GM18873 (cell line): ENCODE measurements around the gene NARF.

Experiments
- ATAC-seq: cut with Tn5 transposase; IDR thresholded peaks from one replicate; pipeline ENCODE4 v1.9.1; 2021; ENCODE audit warnings: mild to moderate bottlenecking, moderate library complexity, moderate number of reproducible peaks; ENCODE audit not compliant: unreplicated experiment, low FRiP score

NARF gene

GRCh38 chr17:82470065-82470464 is 11.5 kb downstream of the NARF start:
- no peak for ATAC-seq

- no peak for ATAC-seq
These were observed 15.9 kb downstream of the NARF start for GRCh38 chr17:82474223-82475010.

- ATAC-seq: no peak
These were observed 16.9 kb downstream of the NARF start for GRCh38 chr17:82475458-82475857.

DNA sequence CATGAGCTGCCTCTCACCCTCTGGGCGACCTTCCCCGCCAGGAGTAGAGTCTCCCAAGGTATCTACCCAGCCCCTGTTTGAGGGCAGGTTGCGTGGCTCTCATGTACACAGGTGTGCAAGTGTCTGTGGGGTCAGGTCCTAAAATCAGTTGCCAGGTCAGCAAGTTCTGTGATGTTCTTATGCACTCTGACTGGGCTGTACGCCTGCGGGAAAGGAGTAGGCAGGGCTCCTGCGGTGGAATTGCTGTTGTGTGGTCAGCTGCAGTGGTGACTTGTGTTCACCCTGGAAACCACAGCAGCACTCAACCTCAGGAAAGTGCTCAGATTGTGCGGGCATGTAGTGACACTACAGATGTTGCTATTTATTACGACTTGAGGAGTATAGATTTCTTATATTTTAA is 19.4 kb downstream of the NARF start:
- no peak for ATAC-seq

DNA sequence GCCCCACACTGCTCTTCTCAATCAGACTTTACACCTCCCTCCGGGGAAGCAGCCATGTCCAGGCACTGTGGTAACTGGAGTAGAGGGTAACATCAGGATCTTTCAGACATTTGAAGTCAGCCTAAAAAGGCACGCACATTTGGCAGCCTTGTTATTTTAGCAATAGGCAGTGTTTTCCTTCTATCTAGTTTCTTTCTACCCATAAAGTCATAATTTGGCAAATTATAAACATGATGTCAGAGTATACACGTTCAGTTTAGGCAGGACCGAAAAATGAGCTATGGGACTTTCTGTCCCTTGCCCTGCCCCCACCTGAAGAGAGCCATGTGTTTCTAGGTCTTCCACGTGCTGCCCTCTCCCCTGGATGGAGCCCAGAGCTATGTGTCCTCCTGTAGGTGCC is 21.1 kb downstream of the NARF start:
- no peak for ATAC-seq

- no peak for ATAC-seq
These were observed 21.8 kb downstream of the NARF start for GRCh38 chr17:82480318-82480717.

DNA sequence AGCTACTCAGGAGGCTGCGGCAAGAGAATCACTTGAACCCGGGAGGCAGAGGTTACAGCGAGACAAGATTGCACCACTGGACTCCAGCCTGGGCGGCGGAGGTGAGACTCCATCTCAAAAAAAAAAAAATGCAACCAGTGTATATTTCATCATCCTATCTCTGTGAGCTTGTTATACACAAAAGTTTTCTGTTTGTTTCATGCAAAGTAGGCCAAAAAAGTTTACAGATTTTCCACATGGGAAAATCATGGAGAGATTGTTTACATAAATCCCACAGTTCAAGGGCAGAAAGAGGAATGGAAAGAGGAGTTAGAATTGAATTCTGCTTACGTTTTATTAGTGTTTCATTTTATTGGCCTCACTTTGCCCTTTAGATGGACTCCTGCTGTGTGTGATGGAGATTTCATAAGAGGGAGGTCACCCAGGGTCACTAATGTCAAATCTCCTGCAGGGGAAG is 24.7 kb downstream of the NARF start:
- no peak for ATAC-seq

- no peak for ATAC-seq
These were observed 25.3 kb downstream of the NARF start for GRCh38 chr17:82483836-82484235.

DNA sequence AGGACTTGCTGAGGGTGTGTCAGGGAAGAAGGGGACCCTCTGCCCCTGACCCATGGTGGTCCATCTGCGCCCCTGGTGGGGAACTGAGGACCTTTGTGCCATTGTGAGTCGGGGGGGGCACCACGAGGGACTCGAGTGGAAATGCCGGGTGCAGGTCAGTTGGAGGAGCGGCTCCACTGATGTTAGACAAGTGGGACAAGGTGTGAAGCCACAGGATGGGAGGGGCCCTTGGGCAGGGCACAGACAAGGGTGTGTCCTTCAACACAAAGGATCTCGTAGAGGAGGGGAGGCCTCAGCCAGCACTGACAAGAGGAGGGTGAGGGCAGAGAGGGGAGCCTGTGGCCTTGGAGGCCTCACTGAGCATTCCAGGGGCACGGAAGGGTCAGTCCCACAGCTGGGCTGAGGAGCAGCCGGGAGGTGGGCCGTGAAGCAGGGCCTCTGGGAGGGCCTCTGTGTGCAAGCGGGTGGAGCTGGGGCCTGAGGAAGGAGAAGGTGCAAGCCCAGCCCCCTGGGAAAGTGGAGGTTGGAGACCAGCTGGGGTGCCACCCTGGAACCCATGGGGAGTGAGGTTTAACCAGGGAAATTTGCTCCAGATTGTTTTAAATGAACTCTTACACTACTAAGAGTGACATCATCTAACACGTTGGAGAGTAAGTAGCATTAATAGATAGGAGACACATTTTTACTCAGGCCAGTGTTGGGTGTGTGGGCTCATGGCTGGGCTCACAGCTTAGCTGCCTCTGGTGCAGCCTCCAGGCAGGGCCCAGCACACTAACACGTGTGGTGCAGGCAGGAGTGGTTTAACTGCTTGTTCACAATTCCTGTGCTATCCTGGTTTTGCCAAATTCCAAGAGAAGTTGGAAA is 27.9 kb downstream of the NARF start:
- no peak for ATAC-seq

DNA sequence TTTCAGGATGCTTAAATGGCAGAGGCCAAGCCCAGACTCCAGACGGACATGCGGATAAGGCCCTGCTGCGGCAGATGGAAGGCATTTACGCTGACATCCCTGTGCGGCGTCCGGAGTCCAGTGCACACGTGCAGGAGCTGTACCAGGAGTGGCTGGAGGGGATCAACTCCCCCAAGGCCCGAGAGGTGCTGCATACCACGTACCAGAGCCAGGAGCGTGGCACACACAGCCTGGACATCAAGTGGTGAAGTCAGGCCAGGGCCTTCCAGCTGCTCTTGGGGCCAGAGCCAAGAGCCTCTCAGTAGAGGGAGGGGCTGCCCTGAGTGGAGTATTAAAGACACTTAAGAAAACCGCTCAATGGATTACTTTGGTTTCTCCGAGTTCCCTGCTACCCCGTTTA is 29.4 kb downstream of the NARF start:
- ATAC-seq: no peak

- no peak for ATAC-seq
These were observed 30.6 kb downstream of the NARF start for GRCh38 chr17:82489117-82489516.

DNA sequence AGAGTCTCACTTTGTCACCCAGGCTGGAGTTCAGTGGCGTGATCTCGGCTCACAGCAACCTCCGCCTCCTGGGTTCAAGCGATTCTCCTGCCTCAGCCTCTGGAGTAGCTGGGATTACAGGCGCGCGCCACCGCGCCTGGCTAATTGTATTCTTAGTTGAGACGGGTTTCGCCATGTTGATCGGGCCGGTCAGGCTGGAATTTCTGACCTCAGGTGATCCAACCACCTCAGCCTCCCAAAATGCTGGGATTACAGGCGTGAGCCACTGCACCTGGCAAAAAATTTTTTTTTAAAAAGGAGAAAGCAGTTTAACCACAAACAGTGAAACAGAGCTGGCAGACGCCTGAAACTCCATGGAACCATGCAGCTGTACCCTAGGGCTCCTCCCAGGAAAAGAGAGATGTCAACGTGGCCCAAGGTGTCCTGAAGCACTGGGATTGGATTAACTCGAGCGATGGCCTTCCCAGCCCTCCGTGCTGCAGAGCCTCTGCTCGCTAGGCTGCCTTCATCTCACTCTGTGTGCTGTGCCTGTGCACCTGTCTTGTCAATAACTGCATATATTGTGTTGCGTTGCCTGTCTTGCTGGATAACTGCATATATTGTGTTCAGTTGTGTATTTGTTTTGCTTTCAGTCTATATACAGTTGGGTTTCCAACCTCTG is 31.4 kb downstream of the NARF start:
- ATAC-seq: no peak

DNA sequence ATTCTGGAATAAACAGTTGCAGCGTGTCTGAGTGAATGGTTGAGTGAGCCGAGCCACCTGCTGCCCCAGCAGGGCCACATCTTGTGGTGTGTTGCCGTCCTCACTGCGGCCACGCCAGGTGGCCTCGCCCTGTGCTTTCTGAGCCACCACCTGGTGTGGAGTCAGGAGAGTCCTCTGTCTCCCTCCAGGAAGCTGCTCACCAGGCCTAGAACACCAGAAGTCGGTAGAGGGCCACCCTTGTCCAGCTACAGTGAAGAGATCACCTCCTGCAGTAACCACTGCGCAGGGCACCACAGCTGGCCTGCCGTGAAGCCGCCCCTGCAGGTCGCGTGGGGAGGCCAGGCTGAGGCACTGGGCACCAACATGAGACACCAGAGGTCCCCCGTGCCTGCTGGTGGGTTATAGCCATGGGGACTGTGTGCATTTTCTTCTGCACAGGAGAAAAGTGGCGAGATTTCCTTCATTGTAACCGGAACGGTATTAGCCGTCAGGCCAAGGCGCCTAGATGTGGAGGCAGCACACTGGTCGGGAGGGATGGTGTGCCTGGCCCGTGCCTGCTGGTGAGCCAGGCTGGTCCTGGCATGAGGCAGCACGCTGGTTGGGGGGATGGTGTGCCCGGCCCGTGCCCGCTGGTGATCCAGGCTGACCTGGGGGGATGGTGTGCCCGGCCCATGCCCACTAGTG is 32.1 kb downstream of the NARF start:
- ATAC-seq: no peak

DNA sequence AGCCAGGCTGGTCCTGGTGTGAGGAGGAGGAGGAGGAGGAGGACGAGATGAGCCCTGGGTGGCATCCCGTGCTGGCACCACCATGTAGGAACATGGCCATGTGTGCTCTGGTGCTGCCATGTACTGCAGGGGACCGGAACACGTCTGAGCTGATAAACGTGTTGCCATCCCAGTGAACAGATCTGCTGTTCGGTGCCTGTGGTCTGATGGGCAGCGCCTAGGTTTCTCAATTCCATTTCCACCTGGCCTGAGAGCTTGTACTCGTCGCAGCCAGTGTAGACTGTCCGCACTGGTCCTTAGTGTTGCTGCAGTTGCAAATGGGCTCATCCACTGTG is 32.6 kb downstream of the NARF start:
- ATAC-seq: no peak

DNA sequence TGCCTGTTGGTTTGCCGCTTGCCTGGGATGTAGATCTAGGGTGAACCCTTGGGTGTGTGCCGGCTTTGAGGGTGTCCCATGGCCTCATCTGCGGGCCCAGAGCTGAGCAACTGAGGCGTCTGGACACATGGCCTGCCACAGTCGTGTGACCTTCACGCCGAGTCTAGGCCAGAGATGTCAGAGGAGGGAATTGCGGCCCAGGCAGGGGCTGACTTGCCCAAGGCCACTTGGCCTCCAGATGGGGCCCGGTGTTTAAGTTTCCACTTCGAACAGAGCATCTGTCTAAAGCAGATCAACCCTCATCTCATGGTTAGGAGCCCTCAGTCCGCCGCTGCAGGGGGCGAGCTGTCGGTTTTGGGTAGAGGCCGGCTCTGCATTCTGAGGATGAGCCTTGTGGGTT is 33.0 kb downstream of the NARF start:
- ATAC-seq: no peak

- ATAC-seq: no peak
These were observed 34.2 kb downstream of the NARF start for GRCh38 chr17:82492643-82493225.

DNA sequence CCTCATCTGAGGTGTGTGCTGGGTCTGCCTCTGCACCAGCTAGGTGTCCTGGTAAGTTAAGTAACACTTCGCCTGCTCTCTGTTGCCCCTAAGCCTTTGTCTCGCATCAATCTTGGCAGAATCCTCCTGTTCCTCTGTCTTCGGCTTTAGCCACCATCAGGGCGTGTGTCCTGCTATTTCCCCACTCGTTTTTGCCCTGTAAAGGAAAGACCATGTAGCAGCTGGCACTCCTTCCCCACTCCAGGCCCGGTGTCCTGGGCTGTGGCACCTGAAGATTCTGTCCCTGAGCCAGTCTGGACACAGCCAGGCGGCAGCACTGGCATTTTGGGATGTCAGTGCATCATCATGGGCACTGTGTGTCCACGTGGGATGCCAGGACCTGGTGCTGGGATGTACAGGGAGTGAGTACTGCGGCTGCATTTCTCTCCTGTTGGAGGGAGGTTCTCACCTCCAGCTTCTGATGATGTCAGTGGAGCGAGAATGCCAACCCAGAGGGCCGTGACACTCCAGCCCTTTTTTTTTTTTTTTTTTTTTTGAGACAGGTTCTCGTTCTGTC is 34.8 kb downstream of the NARF start:
- ATAC-seq: no peak

- peak; percentile 36 for ATAC-seq
These were observed 35.9 kb downstream of the NARF start for GRCh38 chr17:82494236-82495055.

GRCh38 chr17:82495844-82496528 is 37.4 kb downstream of the NARF start:
- ATAC-seq: no peak
